Measurements from ENCODE around the gene TP53BP2.
"Not testable (repeated sequence)": the region's sequence is repeated elsewhere in the genome, so short reads cannot be mapped to it uniquely, and the experiment has no call there.

Gene TP53BP2

GRCh38 chr1:223815020-223815853, 30.5 kb downstream of the TP53BP2 start:
- Histone ChIP-seq H3K36me3 (ENCODE audit: control insufficient read depth, insufficient read depth, low read length) (peaks cover 68% of the 10 kb centered on the region), H3K9me3 (ENCODE audit: control insufficient read depth, insufficient read depth, low read length) (no peaks in the 10 kb centered on the region), H3K27ac (ENCODE audit: low read depth, low read length) (no peak overlapping the region), H3K4me3 (ENCODE audit: low read depth, low read length) (no peak overlapping the region), H3K4me1 (ENCODE audit: control insufficient read depth, insufficient read depth, low read length) (no peaks in the 10 kb centered on the region), H3K9ac (ENCODE audit: low read depth, low read length) (no peak overlapping the region), H3K27me3 (ENCODE audit: control insufficient read depth, insufficient read depth, low read length) (no peaks in the 10 kb centered on the region)

- H3K4me3 ChIP-seq (ENCODE audit: low read depth, low read length), result no peak overlapping the region
- H3K36me3 ChIP-seq (ENCODE audit: control insufficient read depth, insufficient read depth, low read length), result peaks cover 72% of the 10 kb centered on the region
- H3K27me3 ChIP-seq (ENCODE audit: control insufficient read depth, insufficient read depth, low read length), result no peaks in the 10 kb centered on the region
- no peak overlapping the region for H3K9ac ChIP-seq (ENCODE audit: low read depth, low read length)
- H3K27ac ChIP-seq (ENCODE audit: low read depth, low read length), result no peak overlapping the region
- H3K9me3 ChIP-seq (ENCODE audit: control insufficient read depth, insufficient read depth, low read length), result no peaks in the 10 kb centered on the region
- no peaks in the 10 kb centered on the region for H3K4me1 ChIP-seq (ENCODE audit: control insufficient read depth, insufficient read depth, low read length)
Observed at GRCh38 chr1:223813645-223814044, 32.1 kb downstream of the TP53BP2 start.

GRCh38 chr1:223811634-223812101, 34.1 kb downstream of the TP53BP2 start:
- Histone ChIP-seq H3K36me3 (ENCODE audit: control insufficient read depth, insufficient read depth, low read length) (peaks cover 84% of the 10 kb centered on the region), H3K4me3 (ENCODE audit: low read depth, low read length) (no peak overlapping the region)

GRCh38 chr1:223810586-223810985, 35.2 kb downstream of the TP53BP2 start:
- Histone ChIP-seq H3K4me3 (ENCODE audit: low read depth, low read length) (no peak overlapping the region), H3K27me3 (ENCODE audit: control insufficient read depth, insufficient read depth, low read length) (no peaks in the 10 kb centered on the region), H3K9ac (ENCODE audit: low read depth, low read length) (no peak overlapping the region), H3K27ac (ENCODE audit: low read depth, low read length) (no peak overlapping the region), H3K36me3 (ENCODE audit: control insufficient read depth, insufficient read depth, low read length) (peaks cover 86% of the 10 kb centered on the region), H3K9me3 (ENCODE audit: control insufficient read depth, insufficient read depth, low read length) (0 out of 2 replicates have a peak, but pooled peaks cover 6% of the 10 kb centered on the region), H3K4me1 (ENCODE audit: control insufficient read depth, insufficient read depth, low read length) (no peaks in the 10 kb centered on the region; the same call in 1 of the 2 replicates)

More at GRCh38 chr1:223811634-223812101, 34.1 kb downstream of the TP53BP2 start:
- Histone ChIP-seq H3K9ac (ENCODE audit: low read depth, low read length) (no peak overlapping the region), H3K4me1 (ENCODE audit: control insufficient read depth, insufficient read depth, low read length) (no peaks in the 10 kb centered on the region), H3K27me3 (ENCODE audit: control insufficient read depth, insufficient read depth, low read length) (no peaks in the 10 kb centered on the region), H3K9me3 (ENCODE audit: control insufficient read depth, insufficient read depth, low read length) (0 out of 2 replicates have a peak, but pooled peaks cover 6% of the 10 kb centered on the region), H3K27ac (ENCODE audit: low read depth, low read length) (no peak overlapping the region)

GRCh38 chr1:223809905-223810304, 35.8 kb downstream of the TP53BP2 start:
- H3K4me3 ChIP-seq (ENCODE audit: low read depth, low read length); H3K27ac ChIP-seq (ENCODE audit: low read depth, low read length); H3K4me1 ChIP-seq (ENCODE audit: control insufficient read depth, insufficient read depth, low read length); H3K9me3 ChIP-seq (ENCODE audit: control insufficient read depth, insufficient read depth, low read length); H3K9ac ChIP-seq (ENCODE audit: low read depth, low read length); H3K27me3 ChIP-seq (ENCODE audit: control insufficient read depth, insufficient read depth, low read length): not testable (repeated sequence)
- H3K36me3 ChIP-seq (ENCODE audit: control insufficient read depth, insufficient read depth, low read length), result peaks cover 88% of the 10 kb centered on the region

- H3K9me3 ChIP-seq (ENCODE audit: control insufficient read depth, insufficient read depth, low read length), result 0 out of 2 replicates have a peak, but pooled peaks cover 6% of the 10 kb centered on the region
Observed at GRCh38 chr1:223803211-223803610, 42.5 kb downstream of the TP53BP2 start.

GRCh38 chr1:223802602-223803001, 43.1 kb downstream of the TP53BP2 start:
- Histone ChIP-seq H3K36me3 (ENCODE audit: control insufficient read depth, insufficient read depth, low read length) (peaks cover 98% of the 10 kb centered on the region), H3K9me3 (ENCODE audit: control insufficient read depth, insufficient read depth, low read length) (0 out of 2 replicates have a peak, but pooled peaks cover 6% of the 10 kb centered on the region), H3K9ac (ENCODE audit: low read depth, low read length) (no peak overlapping the region), H3K27me3 (ENCODE audit: control insufficient read depth, insufficient read depth, low read length) (no peaks in the 10 kb centered on the region), H3K27ac (ENCODE audit: low read depth, low read length) (no peak overlapping the region), H3K4me1 (ENCODE audit: control insufficient read depth, insufficient read depth, low read length) (no peaks in the 10 kb centered on the region; the same call in 1 of the 2 replicates), H3K4me3 (ENCODE audit: low read depth, low read length) (no peak overlapping the region)

More at GRCh38 chr1:223803211-223803610, 42.5 kb downstream of the TP53BP2 start:
- Histone ChIP-seq H3K27ac (ENCODE audit: low read depth, low read length) (no peak overlapping the region), H3K4me3 (ENCODE audit: low read depth, low read length) (no peak overlapping the region), H3K36me3 (ENCODE audit: control insufficient read depth, insufficient read depth, low read length) (peaks cover 96% of the 10 kb centered on the region), H3K9ac (ENCODE audit: low read depth, low read length) (no peak overlapping the region), H3K27me3 (ENCODE audit: control insufficient read depth, insufficient read depth, low read length) (no peaks in the 10 kb centered on the region), H3K4me1 (ENCODE audit: control insufficient read depth, insufficient read depth, low read length) (no peaks in the 10 kb centered on the region; the same call in 1 of the 2 replicates)

GRCh38 chr1:223802032-223802431, 43.7 kb downstream of the TP53BP2 start:
- H3K27me3 ChIP-seq (ENCODE audit: control insufficient read depth, insufficient read depth, low read length), result no peaks in the 10 kb centered on the region
- H3K27ac ChIP-seq (ENCODE audit: low read depth, low read length), result no peak overlapping the region
- H3K36me3 ChIP-seq (ENCODE audit: control insufficient read depth, insufficient read depth, low read length), result peaks cover 98% of the 10 kb centered on the region
- H3K4me1 ChIP-seq (ENCODE audit: control insufficient read depth, insufficient read depth, low read length), result no peaks in the 10 kb centered on the region; the same call in 1 of the 2 replicates
- H3K9me3 ChIP-seq (ENCODE audit: control insufficient read depth, insufficient read depth, low read length), result 0 out of 2 replicates have a peak, but pooled peaks cover 2% of the 10 kb centered on the region
- no peak overlapping the region for H3K4me3 ChIP-seq (ENCODE audit: low read depth, low read length)
- H3K9ac ChIP-seq (ENCODE audit: low read depth, low read length), result no peak overlapping the region

GRCh38 chr1:223796210-223796609, 49.5 kb downstream of the TP53BP2 start:
- Histone ChIP-seq H3K4me3 (ENCODE audit: low read depth, low read length) (no peak overlapping the region), H3K9ac (ENCODE audit: low read depth, low read length) (no peak overlapping the region), H3K27ac (ENCODE audit: low read depth, low read length) (no peak overlapping the region), H3K36me3 (ENCODE audit: control insufficient read depth, insufficient read depth, low read length) (peaks cover 98% of the 10 kb centered on the region), H3K27me3 (ENCODE audit: control insufficient read depth, insufficient read depth, low read length) (no peaks in the 10 kb centered on the region), H3K4me1 (ENCODE audit: control insufficient read depth, insufficient read depth, low read length) (no peaks in the 10 kb centered on the region), H3K9me3 (ENCODE audit: control insufficient read depth, insufficient read depth, low read length) (no peaks in the 10 kb centered on the region)

GRCh38 chr1:223794136-223794880, 51.4 kb downstream of the TP53BP2 start:
- Histone ChIP-seq H3K27me3 (ENCODE audit: control insufficient read depth, insufficient read depth, low read length) (no peaks in the 10 kb centered on the region), H3K9ac (ENCODE audit: low read depth, low read length) (no peak overlapping the region), H3K9me3 (ENCODE audit: control insufficient read depth, insufficient read depth, low read length) (no peaks in the 10 kb centered on the region), H3K4me3 (ENCODE audit: low read depth, low read length) (no peak overlapping the region), H3K4me1 (ENCODE audit: control insufficient read depth, insufficient read depth, low read length) (no peaks in the 10 kb centered on the region), H3K36me3 (ENCODE audit: control insufficient read depth, insufficient read depth, low read length) (peaks cover 89% of the 10 kb centered on the region), H3K27ac (ENCODE audit: low read depth, low read length) (no peak overlapping the region)

GRCh38 chr1:223793716-223794115, 52.0 kb downstream of the TP53BP2 start:
- peaks cover 89% of the 10 kb centered on the region for H3K36me3 ChIP-seq (ENCODE audit: control insufficient read depth, insufficient read depth, low read length)
- H3K9ac ChIP-seq (ENCODE audit: low read depth, low read length), result no peak overlapping the region
- H3K4me3 ChIP-seq (ENCODE audit: low read depth, low read length), result no peak overlapping the region
- H3K9me3 ChIP-seq (ENCODE audit: control insufficient read depth, insufficient read depth, low read length), result no peaks in the 10 kb centered on the region
- H3K4me1 ChIP-seq (ENCODE audit: control insufficient read depth, insufficient read depth, low read length), result no peaks in the 10 kb centered on the region
- H3K27ac ChIP-seq (ENCODE audit: low read depth, low read length), result no peak overlapping the region
- no peaks in the 10 kb centered on the region for H3K27me3 ChIP-seq (ENCODE audit: control insufficient read depth, insufficient read depth, low read length)

Measured in HUES48 (cell line).